B cell (primary cell): ENCODE measurements around the gene SPEN. TPM values are rescaled to one million over a fixed set of nuclear protein-coding genes. Genes with fewer than 3 reads are reported as not detected.

Experiments
- ATAC-seq: fragments of 200-7000 bp; cut with Tn5 transposase; one replicate; pipeline ENCODE4 v1.10.0; 2021; ENCODE audit warnings: low read depth, mild to moderate bottlenecking, moderate number of reproducible peaks, moderate library complexity
- CTCF ChIA-PET: fragments of 350-600 bp; sonication (Branson Sonifier 250); formaldehyde crosslinking; loops from one replicate; lab custom pipeline; 2021; ENCODE audit warnings: antibody characterized with exemption, inconsistent platforms; lab: Charles Lee
- POLR2A ChIA-PET: fragments of 350-600 bp; sonication (Branson Sonifier 250); formaldehyde crosslinking; loops from one replicate; lab custom pipeline; 2021; ENCODE audit warnings: antibody characterized with exemption; lab: Charles Lee
- DNase-seq: peaks from one replicate; pipeline ENCODE4 v3.0.0; 2013
- H2AFZ ChIP-seq: 2 replicates; pipeline ENCODE4 v1.6.1; 2012; ENCODE audit warnings: mild to moderate bottlenecking, low read depth, low read length; ENCODE audit not compliant: insufficient read depth, poor library complexity, severe bottlenecking
- H3K27ac ChIP-seq, 2 donors: 1 replicate in 1 of 2; 2 replicates in 1 of 2; pipeline ENCODE4 v1.5.1; 2012 to 2013; ENCODE audit warnings: low read length in 2 of 2, mild to moderate bottlenecking in 2 of 2, moderate library complexity in 1 of 2
- H3K27me3 ChIP-seq, 4 experiments: fragments of 200-600 bp in 1 of 4; sonication (generic) in 1 of 4; replicated peaks in 1 of 4; 1 replicate in 2 of 4; 2 replicates in 2 of 4; pipeline versions ENCODE4 v1.6.1 to v1.7.0; 2013 to 2016; ENCODE audit warnings: low read length in 3 of 4, mild to moderate bottlenecking in 2 of 4, mixed read lengths in 1 of 4, moderate library complexity in 1 of 4; ENCODE audit not compliant: insufficient read depth in 4 of 4, control insufficient read depth in 3 of 4; ENCODE audit errors: control extremely low read depth in 1 of 4
- H3K36me3 ChIP-seq, 2 experiments: replicated peaks in 1 of 2; 1 replicate in 1 of 2; 2 replicates in 1 of 2; pipeline versions ENCODE4 v1.6.1 to v1.7.1; 2013; ENCODE audit warnings: low read length in 1 of 2; ENCODE audit not compliant: insufficient read depth in 2 of 2, control insufficient read depth in 1 of 2; ENCODE audit errors: control extremely low read depth in 1 of 2, extremely low read depth in 1 of 2
- H3K4me1 ChIP-seq, 2 donors: fragments of 200-600 bp in 1 of 2; sonication (generic) in 1 of 2; 1 replicate in 1 of 2; 2 replicates in 1 of 2; pipeline versions ENCODE4 v1.5.1 to v1.6.1; 2013 to 2017; ENCODE audit warnings: low read length in 2 of 2; ENCODE audit not compliant: control insufficient read depth in 2 of 2, insufficient read depth in 2 of 2
- H3K4me2 ChIP-seq: replicated peaks from 2 replicates; pipeline ENCODE3; 2012; ENCODE audit warnings: mild to moderate bottlenecking, low read depth, low read length; ENCODE audit not compliant: poor library complexity, severe bottlenecking
- H3K4me3 ChIP-seq, 5 experiments: fragments of 200-600 bp in 1 of 5; sonication (generic) in 1 of 5; 1 replicate in 3 of 5; 2 replicates in 2 of 5; pipeline versions ENCODE4 v1.5.1 to v1.7.0; 2011 to 2016; ENCODE audit warnings: low read length in 4 of 5, mild to moderate bottlenecking in 4 of 5, low read depth in 2 of 5, control low read depth in 1 of 5, moderate library complexity in 1 of 5; ENCODE audit not compliant: insufficient read depth in 1 of 5; ENCODE audit errors: control extremely low read depth in 1 of 5, extremely low read depth in 1 of 5
- H3K79me2 ChIP-seq: fragments of 200-600 bp; sonication (generic); one replicate; pipeline ENCODE4 v1.6.0; 2016; ENCODE audit warnings: low read length; ENCODE audit not compliant: control insufficient read depth, insufficient read depth
- H3K9ac ChIP-seq: fragments of 200-600 bp; sonication (generic); 2 replicates; pipeline ENCODE4 v1.6.1; 2017; ENCODE audit warnings: mild to moderate bottlenecking, low read length, moderate library complexity
- H3K9me3 ChIP-seq, 3 donors: one replicate each; pipeline versions ENCODE4 v1.6.1 to v1.7.1; 2013; ENCODE audit warnings: low read length in 2 of 3; ENCODE audit not compliant: control insufficient read depth in 2 of 3, insufficient read depth in 1 of 3; ENCODE audit errors: control extremely low read depth in 1 of 3
- H4K20me1 ChIP-seq: 2 replicates; pipeline ENCODE4 v1.6.0; 2012; ENCODE audit warnings: mild to moderate bottlenecking, low read length; ENCODE audit not compliant: insufficient read depth, control insufficient read depth, poor library complexity, severe bottlenecking
- H3K27ac Mint-ChIP-seq: one replicate; pipeline ENCODE4 v1.8.0; 2021; ENCODE audit warnings: mixed read lengths
- H3K27me3 Mint-ChIP-seq: one replicate; pipeline ENCODE4 v1.8.0; 2021; ENCODE audit warnings: mixed read lengths
- H3K4me1 Mint-ChIP-seq: one replicate; pipeline ENCODE4 v1.8.0; 2021; ENCODE audit warnings: mixed read lengths
- H3K4me3 Mint-ChIP-seq: one replicate; pipeline ENCODE4 v1.8.0; 2021; ENCODE audit warnings: mixed read lengths
- H3K9me3 Mint-ChIP-seq: one replicate; pipeline ENCODE4 v1.8.0; 2022; ENCODE audit warnings: mixed read lengths; ENCODE audit not compliant: insufficient read depth
- EZH2 ChIP-seq: IDR thresholded peaks from 2 replicates; pipeline ENCODE4 v1.6.1; 2012; ENCODE audit warnings: borderline replicate concordance, low read depth, mild to moderate bottlenecking, moderate library complexity, low read length; ENCODE audit not compliant: insufficient read depth, poor library complexity, severe bottlenecking
- WGBS: methylation state at CpG from one replicate; pipeline ENCODE4 v1.1.5; 2013; ENCODE audit warnings: missing lambda C conversion rate; ENCODE audit not compliant: insufficient coverage; 5-methylcytosine and 5-hydroxymethylcytosine counted together
- intact Hi-C: fragments of 100-400 bp; cut with micrococcal nuclease; formaldehyde crosslinking; loops from one replicate; pipeline ENCODE4 v1.10.0; 2022
- polyA plus RNA-seq: library from polyadenylated mRNA; depleted of rRNA; stranded (reverse); fragments of >200 nt; gene quantifications from 2 replicates; pipeline ENCODE4 v1.2.3, GENCODE V29; 2012
- total RNA-seq, 2 donors: library from RNA; stranded (reverse); fragments of 120-200 nt in 1 of 2; gene quantifications; 1 replicate in 1 of 2; 2 replicates in 1 of 2; pipeline versions ENCODE4 v1.2.3 to v1.2.4, GENCODE V29; 2013 to 2022
- TF ChIP-seq, protein P1 (sequence below): fragments of 200-600 bp; IDR thresholded peaks from one replicate; pipeline ENCODE4 v1.8.0; 2022; ENCODE audit warnings: antibody characterized with exemption, mild to moderate bottlenecking

The SPEN gene
- total and polyA plus RNA-seq, 2 donors (not counting 1 experiment from before 2014, with no cell fraction given) = 29.1 to 126 TPM

- Mint-ChIP-seq H3K4me1 (no peaks in the 10 kb centered on the region), H3K4me3 (no peak overlapping the region), H3K9me3 (no peaks in the 10 kb centered on the region), H3K27ac (no peak overlapping the region), H3K27me3 (peaks cover 10% of the 10 kb centered on the region)
- no peaks in the 10 kb centered on the region for H3K36me3 ChIP-seq
- CTCF ChIA-PET = interaction anchor here (1.4 kb wide), 1 partner anchor 8 kb away, joined by 4 read pairs; no protein-coding TSS in a partner anchor
- no peaks in the 10 kb centered on the region for H3K9me3 ChIP-seq
- no peak overlapping the region for H3K4me3 ChIP-seq
- no peak for ATAC-seq
- no peak for TF ChIP-seq EZH2
- TF ChIP-seq, protein P1, sequence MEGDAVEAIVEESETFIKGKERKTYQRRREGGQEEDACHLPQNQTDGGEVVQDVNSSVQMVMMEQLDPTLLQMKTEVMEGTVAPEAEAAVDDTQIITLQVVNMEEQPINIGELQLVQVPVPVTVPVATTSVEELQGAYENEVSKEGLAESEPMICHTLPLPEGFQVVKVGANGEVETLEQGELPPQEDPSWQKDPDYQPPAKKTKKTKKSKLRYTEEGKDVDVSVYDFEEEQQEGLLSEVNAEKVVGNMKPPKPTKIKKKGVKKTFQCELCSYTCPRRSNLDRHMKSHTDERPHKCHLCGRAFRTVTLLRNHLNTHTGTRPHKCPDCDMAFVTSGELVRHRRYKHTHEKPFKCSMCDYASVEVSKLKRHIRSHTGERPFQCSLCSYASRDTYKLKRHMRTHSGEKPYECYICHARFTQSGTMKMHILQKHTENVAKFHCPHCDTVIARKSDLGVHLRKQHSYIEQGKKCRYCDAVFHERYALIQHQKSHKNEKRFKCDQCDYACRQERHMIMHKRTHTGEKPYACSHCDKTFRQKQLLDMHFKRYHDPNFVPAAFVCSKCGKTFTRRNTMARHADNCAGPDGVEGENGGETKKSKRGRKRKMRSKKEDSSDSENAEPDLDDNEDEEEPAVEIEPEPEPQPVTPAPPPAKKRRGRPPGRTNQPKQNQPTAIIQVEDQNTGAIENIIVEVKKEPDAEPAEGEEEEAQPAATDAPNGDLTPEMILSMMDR = no peak
- no peaks in the 10 kb centered on the region for H3K79me2 ChIP-seq
- H3K4me1 ChIP-seq = no peaks in the 10 kb centered on the region
- no peak for DNase-seq
- H3K27me3 ChIP-seq = peaks cover 0 to 2% (median 0%) of the 10 kb centered on the region in 4 experiments
- intact Hi-C loops = loop anchor here (5.0 kb wide), 2 partner anchors 192 to 207 kb away; no protein-coding TSS in a partner anchor
- no peak overlapping the region for H3K27ac ChIP-seq
- H3K4me2 ChIP-seq = no peak overlapping the region
- POLR2A ChIA-PET = interaction anchor here (0.6 kb wide), 1 partner anchor 23 kb away, joined by 3 read pairs; no protein-coding TSS in a partner anchor
- no peak overlapping the region for H2AFZ ChIP-seq
- H4K20me1 ChIP-seq = no peaks in the 10 kb centered on the region
- H3K9ac ChIP-seq = no peak overlapping the region
- 84% methylated on average over 18 of the region's 22 CpGs for WGBS
These were observed 47.3 kb upstream of the SPEN start for GRCh38 chr1:15799928-15800835.
